ES-I3 (cell line): ENCODE measurements around the gene FANCI.

Source experiments
- H3K36me3 ChIP-seq: 2 replicates; pipeline ENCODE4 v1.6.1; 2013; ENCODE audit warnings: mild to moderate bottlenecking, low read length, control low read depth, moderate library complexity; ENCODE audit not compliant: insufficient read depth
- H3K4me1 ChIP-seq: 2 replicates; pipeline ENCODE4 v1.6.1; 2013; ENCODE audit warnings: mild to moderate bottlenecking, control low read depth, low read length; ENCODE audit not compliant: insufficient read depth
- H3K9ac ChIP-seq: 2 replicates; pipeline ENCODE4 v1.6.1; 2013; ENCODE audit warnings: low read depth, mild to moderate bottlenecking, low read length, moderate library complexity
- H3K9me3 ChIP-seq: 2 replicates; pipeline ENCODE4 v1.6.1; 2013; ENCODE audit warnings: mild to moderate bottlenecking, low read length, moderate library complexity; ENCODE audit not compliant: control insufficient read depth, insufficient read depth

FANCI gene

GRCh38 chr15:89341316-89342005, 97.7 kb downstream of the FANCI start:
- no peaks in the 10 kb centered on the region for H3K9me3 ChIP-seq
- H3K9ac ChIP-seq, result no peak overlapping the region
- no peaks in the 10 kb centered on the region for H3K4me1 ChIP-seq
- H3K36me3 ChIP-seq, result no peaks in the 10 kb centered on the region

- H3K4me1 ChIP-seq, result 0 out of 2 replicates have a peak, but pooled peaks cover 5% of the 10 kb centered on the region
- H3K9me3 ChIP-seq, result no peaks in the 10 kb centered on the region
- H3K9ac ChIP-seq, result no peak overlapping the region
- no peaks in the 10 kb centered on the region for H3K36me3 ChIP-seq
Observed at GRCh38 chr15:89342840-89343239, 99.1 kb downstream of the FANCI start.

GRCh38 chr15:89345248-89345647, 101.5 kb downstream of the FANCI start:
- Histone ChIP-seq H3K9me3 (no peaks in the 10 kb centered on the region), H3K36me3 (no peaks in the 10 kb centered on the region), H3K9ac (no peak overlapping the region), H3K4me1 (0 out of 2 replicates have a peak, but pooled peaks cover 5% of the 10 kb centered on the region)

- Histone ChIP-seq H3K9ac (no peak overlapping the region), H3K36me3 (no peaks in the 10 kb centered on the region), H3K4me1 (0 out of 2 replicates have a peak, but pooled peaks cover 5% of the 10 kb centered on the region), H3K9me3 (no peaks in the 10 kb centered on the region)
Observed at GRCh38 chr15:89346516-89347231, 102.9 kb downstream of the FANCI start.

GRCh38 chr15:89349206-89349558, 105.4 kb downstream of the FANCI start:
- Histone ChIP-seq H3K9ac (no peak overlapping the region), H3K9me3 (no peaks in the 10 kb centered on the region), H3K4me1 (0 out of 2 replicates have a peak, but pooled peaks cover 5% of the 10 kb centered on the region), H3K36me3 (no peaks in the 10 kb centered on the region)

- Histone ChIP-seq H3K9me3 (no peaks in the 10 kb centered on the region), H3K36me3 (no peaks in the 10 kb centered on the region), H3K4me1 (no peaks in the 10 kb centered on the region), H3K9ac (no peak overlapping the region)
Observed at GRCh38 chr15:89352476-89352875, 108.7 kb downstream of the FANCI start.

GRCh38 chr15:89353991-89354390, 110.2 kb downstream of the FANCI start:
- no peaks in the 10 kb centered on the region for H3K36me3 ChIP-seq
- no peak overlapping the region for H3K9ac ChIP-seq
- H3K9me3 ChIP-seq, result no peaks in the 10 kb centered on the region
- H3K4me1 ChIP-seq, result no peaks in the 10 kb centered on the region

- Histone ChIP-seq H3K4me1 (no peaks in the 10 kb centered on the region), H3K36me3 (no peaks in the 10 kb centered on the region), H3K9me3 (no peaks in the 10 kb centered on the region), H3K9ac (no peak overlapping the region)
Observed at GRCh38 chr15:89356634-89357298, 113.0 kb downstream of the FANCI start.

- Histone ChIP-seq H3K9me3 (no peaks in the 10 kb centered on the region), H3K4me1 (no peaks in the 10 kb centered on the region), H3K9ac (no peak overlapping the region; the same call in 1 of the 2 replicates), H3K36me3 (no peaks in the 10 kb centered on the region)
Observed at GRCh38 chr15:89358435-89358754, 114.6 kb downstream of the FANCI start.

- H3K9me3 ChIP-seq, result no peaks in the 10 kb centered on the region
- H3K9ac ChIP-seq, result peak overlapping the region; percentile 44; the same call in 1 of the 2 replicates
- H3K4me1 ChIP-seq, result no peaks in the 10 kb centered on the region
- H3K36me3 ChIP-seq, result no peaks in the 10 kb centered on the region
Observed at GRCh38 chr15:89358755-89359439, 115.1 kb downstream of the FANCI start.

- no peaks in the 10 kb centered on the region for H3K36me3 ChIP-seq
- H3K9ac ChIP-seq, result no peak overlapping the region; the same call in 1 of the 2 replicates
- no peaks in the 10 kb centered on the region for H3K9me3 ChIP-seq
- no peaks in the 10 kb centered on the region for H3K4me1 ChIP-seq
Observed at GRCh38 chr15:89359471-89360293, 115.9 kb downstream of the FANCI start.

- H3K4me1 ChIP-seq, result no peaks in the 10 kb centered on the region
- H3K9me3 ChIP-seq, result no peaks in the 10 kb centered on the region
- no peaks in the 10 kb centered on the region for H3K36me3 ChIP-seq
- no peak overlapping the region for H3K9ac ChIP-seq
Observed at GRCh38 chr15:89360294-89360971, 116.7 kb downstream of the FANCI start.

- Histone ChIP-seq H3K9me3 (no peaks in the 10 kb centered on the region; the same call in 1 of the 2 replicates), H3K36me3 (no peaks in the 10 kb centered on the region), H3K9ac (no peak overlapping the region), H3K4me1 (no peaks in the 10 kb centered on the region)
Observed at GRCh38 chr15:89361451-89362202, 117.8 kb downstream of the FANCI start.
